Cardiac atrium fibroblast (primary cell): ENCODE measurements around the gene FOXD4L6. TPM values are rescaled to one million over a fixed set of nuclear protein-coding genes. Genes with fewer than 3 reads are reported as not detected.

ENCODE experiments used
- total RNA-seq: library from RNA; depleted of rRNA; stranded (reverse); fragments of >200 nt; gene quantifications from 2 replicates; pipeline ENCODE4 v1.2.3, GENCODE V29; 2015

FOXD4L6 gene
- total RNA-seq = not detected in 2 replicates

GRCh38 chr9:41128581-41128980, at the start of gene FOXD4L6:
TSS of gene FOXD4L6 (minus strand) at chr9:41128681. CDS start at chr9:41128383, 298 bp downstream.

Other genes with a start within 250 kb of the FOXD4L6 start
- 1.8 and 11.2 TPM in 2 replicates for gene ZNG1F, start 60.6 kb upstream of the FOXD4L6 start, total RNA-seq